OCI-LY7 (cell line): Measurements from ENCODE around the gene GABPB1. TPM values are rescaled to one million over a fixed set of nuclear protein-coding genes. Genes with fewer than 3 reads are reported as not detected.

ENCODE experiments used
- BruUV-seq: library from RNA; stranded (reverse); fragments of 400-500 nt; replicated peaks from 2 replicates; lab custom pipeline; 2021; lab: Mats Ljungman, UMichigan
- CTCF ChIA-PET: fragments of 300-600 bp; sonication (Branson Sonifier 250); formaldehyde crosslinking; loops from one replicate; lab custom pipeline; 2022; ENCODE audit warnings: antibody characterized with exemption; ENCODE audit not compliant: unreplicated experiment; lab: Charles Lee
- POLR2A ChIA-PET: fragments of 300-600 bp; sonication (Branson Sonifier 250); formaldehyde crosslinking; loops from one replicate; lab custom pipeline; 2022; ENCODE audit warnings: antibody characterized with exemption; lab: Charles Lee
- DNase-seq: peaks from one replicate; pipeline ENCODE4 v3.0.0-alpha.2; 2015; ENCODE audit warnings: low spot score
- H2AFZ ChIP-seq: fragments of 200-600 bp; sonication (generic), shearing (Covaris generic); 2 replicates; pipeline ENCODE4 v1.6.1; 2014; ENCODE audit warnings: mild to moderate bottlenecking, antibody characterized with exemption, low read length, moderate library complexity
- H3K27ac ChIP-seq: fragments of 200-600 bp; sonication (generic); 2 replicates; pipeline ENCODE4 v1.5.1; 2014; ENCODE audit warnings: mixed run types, low read depth, mild to moderate bottlenecking, moderate library complexity, low read length, inconsistent platforms; ENCODE audit not compliant: poor library complexity, severe bottlenecking
- H3K36me3 ChIP-seq: fragments of 200-600 bp; sonication (generic); 2 replicates; pipeline ENCODE4 v1.6.1; 2014; ENCODE audit warnings: mild to moderate bottlenecking, antibody characterized with exemption, low read length, moderate library complexity, mixed read lengths; ENCODE audit not compliant: insufficient read depth
- H3K4me1 ChIP-seq: fragments of 200-600 bp; sonication (generic); 2 replicates; pipeline ENCODE4 v1.5.1; 2014; ENCODE audit warnings: mild to moderate bottlenecking, low read length; ENCODE audit not compliant: insufficient read depth, poor library complexity, severe bottlenecking
- H3K4me2 ChIP-seq: fragments of 200-600 bp; sonication (generic); 2 replicates; pipeline ENCODE4 v1.6.1; 2014; ENCODE audit warnings: mild to moderate bottlenecking, low read length
- H3K4me3 ChIP-seq: fragments of 200-600 bp; sonication (generic); 2 replicates; pipeline ENCODE4 v1.5.1; 2014; ENCODE audit warnings: mild to moderate bottlenecking, low read depth, low read length; ENCODE audit not compliant: poor library complexity, severe bottlenecking
- H3K79me2 ChIP-seq: fragments of 200-600 bp; sonication (generic); 2 replicates; pipeline ENCODE4 v1.6.1; 2016; ENCODE audit warnings: low read depth, mild to moderate bottlenecking, low read length, moderate library complexity, mixed read lengths; ENCODE audit not compliant: insufficient read depth
- H3K9me2 ChIP-seq: fragments of 200-600 bp; sonication (generic); 2 replicates; pipeline ENCODE4 v1.6.1; 2016; ENCODE audit warnings: mild to moderate bottlenecking, low read length, mixed read lengths; ENCODE audit not compliant: insufficient read depth
- H3K9me3 ChIP-seq: fragments of 200-600 bp; sonication (generic); 2 replicates; pipeline ENCODE4 v1.6.1; 2014; ENCODE audit warnings: mild to moderate bottlenecking, mixed run types, low read length, mixed read lengths
- H4K20me1 ChIP-seq: fragments of 200-600 bp; sonication (generic); 2 replicates; pipeline ENCODE4 v1.6.1; 2014; ENCODE audit warnings: mild to moderate bottlenecking, antibody characterized with exemption, low read length, moderate library complexity, mixed read lengths; ENCODE audit not compliant: insufficient read depth
- EZH2phosphoT487 ChIP-seq: fragments of 200-600 bp; sonication (generic); IDR thresholded peaks from 2 replicates; pipeline ENCODE4 v1.6.1; 2018; ENCODE audit warnings: low read depth, borderline replicate concordance, mild to moderate bottlenecking, mixed run types, antibody characterized with exemption, low read length, moderate library complexity, mixed read lengths
- intact Hi-C: fragments of 100-400 bp; cut with micrococcal nuclease; formaldehyde crosslinking; loops from one replicate; pipeline ENCODE4 v1.10.0; 2022; ENCODE audit not compliant: unreplicated experiment
- total RNA-seq, 2 experiments: library from RNA; depleted of rRNA in 1 of 2; stranded (reverse); fragments of >200 nt in 1 of 2; shearing (Covaris generic) in 1 of 2; gene quantifications; 2 replicates each; pipeline ENCODE4 v1.2.3, GENCODE V29; 2014 to 2022
- TF ChIP-seq, protein P1 (sequence below): fragments of 200-600 bp; sonication (generic); conservative IDR thresholded peaks from 2 replicates; pipeline ENCODE4 v1.5.1; 2014; ENCODE audit warnings: mild to moderate bottlenecking, antibody characterized with exemption, low read length, moderate library complexity, mixed read lengths

The GABPB1 gene
- total RNA-seq, 2 experiments from 2014 or later = 32.6 to 53.3 TPM

DNA sequence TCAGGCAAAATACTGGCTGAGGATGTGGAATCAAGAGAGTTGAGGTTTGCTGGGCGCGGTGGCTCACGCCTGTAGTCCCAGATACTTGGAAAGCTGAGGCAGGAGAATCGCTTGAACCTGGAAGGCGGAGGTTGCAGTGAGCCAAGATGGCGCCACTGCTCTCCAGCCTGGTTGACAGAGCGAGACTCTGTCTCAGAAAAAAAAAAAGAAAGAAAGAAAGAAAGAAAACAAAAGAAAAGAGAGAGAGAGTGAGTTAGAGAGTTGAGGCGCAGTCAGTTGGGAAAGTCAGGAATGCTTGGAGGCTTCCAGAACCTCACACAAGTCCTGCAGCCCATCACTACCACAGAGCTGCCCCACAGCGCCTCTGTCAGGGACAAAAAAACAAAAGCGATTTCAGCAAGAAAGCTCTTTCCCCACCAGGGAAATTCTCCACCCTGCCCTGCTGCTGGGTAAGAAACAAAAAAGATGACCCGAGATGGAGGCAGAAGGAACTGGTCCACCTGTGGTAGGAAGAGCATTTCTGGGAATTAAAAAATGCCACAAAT lies 103.3 kb downstream of the GABPB1 start:
- no peak overlapping the region for H3K27ac ChIP-seq
- no peak overlapping the region for H2AFZ ChIP-seq
- H3K36me3 ChIP-seq = no peaks in the 10 kb centered on the region
- no peaks in the 10 kb centered on the region for H3K9me2 ChIP-seq
- no TSS peak for BruUV-seq
- no peaks in the 10 kb centered on the region for H3K9me3 ChIP-seq
- no peak overlapping the region for H3K4me2 ChIP-seq
- intact Hi-C loops = no loop called here
- no peak for TF ChIP-seq EZH2phosphoT487
- TF ChIP-seq, protein P1, sequence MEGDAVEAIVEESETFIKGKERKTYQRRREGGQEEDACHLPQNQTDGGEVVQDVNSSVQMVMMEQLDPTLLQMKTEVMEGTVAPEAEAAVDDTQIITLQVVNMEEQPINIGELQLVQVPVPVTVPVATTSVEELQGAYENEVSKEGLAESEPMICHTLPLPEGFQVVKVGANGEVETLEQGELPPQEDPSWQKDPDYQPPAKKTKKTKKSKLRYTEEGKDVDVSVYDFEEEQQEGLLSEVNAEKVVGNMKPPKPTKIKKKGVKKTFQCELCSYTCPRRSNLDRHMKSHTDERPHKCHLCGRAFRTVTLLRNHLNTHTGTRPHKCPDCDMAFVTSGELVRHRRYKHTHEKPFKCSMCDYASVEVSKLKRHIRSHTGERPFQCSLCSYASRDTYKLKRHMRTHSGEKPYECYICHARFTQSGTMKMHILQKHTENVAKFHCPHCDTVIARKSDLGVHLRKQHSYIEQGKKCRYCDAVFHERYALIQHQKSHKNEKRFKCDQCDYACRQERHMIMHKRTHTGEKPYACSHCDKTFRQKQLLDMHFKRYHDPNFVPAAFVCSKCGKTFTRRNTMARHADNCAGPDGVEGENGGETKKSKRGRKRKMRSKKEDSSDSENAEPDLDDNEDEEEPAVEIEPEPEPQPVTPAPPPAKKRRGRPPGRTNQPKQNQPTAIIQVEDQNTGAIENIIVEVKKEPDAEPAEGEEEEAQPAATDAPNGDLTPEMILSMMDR = no peak
- H3K4me1 ChIP-seq = no peaks in the 10 kb centered on the region
- H3K79me2 ChIP-seq = no peaks in the 10 kb centered on the region
- H3K4me3 ChIP-seq = no peak overlapping the region
- DNase-seq = no peak
- CTCF ChIA-PET = no interaction called here
- H4K20me1 ChIP-seq = no peaks in the 10 kb centered on the region
- POLR2A ChIA-PET = no interaction called here

DNA sequence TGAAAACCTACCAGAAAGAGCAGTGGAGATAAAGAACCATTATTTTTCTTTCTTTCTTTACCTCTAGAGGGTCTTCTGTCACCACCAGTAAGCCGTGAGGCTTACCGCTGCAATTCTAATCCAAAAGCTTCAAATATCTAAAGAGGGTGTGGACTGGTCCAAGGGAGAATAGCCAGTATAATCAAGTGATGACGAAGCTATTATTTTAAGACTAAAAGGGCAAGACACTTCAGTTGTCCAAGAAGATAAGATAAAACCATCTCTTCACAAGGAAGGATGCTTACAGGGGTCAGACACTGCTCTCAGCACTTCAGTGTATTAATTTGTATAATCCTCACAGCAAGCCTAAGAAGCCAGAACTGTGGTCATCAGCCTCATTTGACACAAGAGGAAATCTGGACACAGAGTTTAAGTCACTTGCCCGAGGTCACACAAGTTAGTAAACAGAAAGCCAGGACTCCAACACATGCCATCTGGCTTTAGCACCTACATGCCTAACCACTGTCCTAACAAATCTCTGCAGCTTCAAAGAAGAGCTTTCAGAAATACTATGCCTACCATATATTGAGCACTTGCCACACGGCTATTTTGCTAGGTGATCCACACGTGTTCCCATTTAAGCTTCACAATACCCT lies 104.1 kb downstream of the GABPB1 start:
- intact Hi-C loops = no loop called here
- BruUV-seq = no TSS peak
- no peak overlapping the region for H3K4me2 ChIP-seq

More for the DNA sequence above, 104.1 kb downstream of the GABPB1 start:
- ChIA-PET POLR2A (no interaction called here), CTCF (no interaction called here)
- Histone ChIP-seq H3K27ac (no peak overlapping the region), H3K9me2 (no peaks in the 10 kb centered on the region), H2AFZ (no peak overlapping the region), H3K79me2 (no peaks in the 10 kb centered on the region), H3K4me3 (no peak overlapping the region), H3K4me1 (no peaks in the 10 kb centered on the region), H3K36me3 (no peaks in the 10 kb centered on the region), H4K20me1 (no peaks in the 10 kb centered on the region), H3K9me3 (no peaks in the 10 kb centered on the region)
- no peak for TF ChIP-seq EZH2phosphoT487
- TF ChIP-seq, protein P1 = no peak
- DNase-seq = no peak
